IgD-negative memory B cell (primary cell): Measurements from ENCODE around the gene PTPN22. TPM values are rescaled to one million over a fixed set of nuclear protein-coding genes. Genes with fewer than 3 reads are reported as not detected.

ENCODE experiments used
- H3K27ac Mint-ChIP-seq, 3 donors: one replicate each; pipeline ENCODE4 v1.8.0; 2020 to 2022; ENCODE audit warnings: mild to moderate bottlenecking in 3 of 3, mixed read lengths in 3 of 3, moderate library complexity in 1 of 3
- H3K27me3 Mint-ChIP-seq: one replicate; pipeline ENCODE4 v1.8.0; 2021; ENCODE audit warnings: mixed read lengths
- H3K36me3 Mint-ChIP-seq: one replicate; pipeline ENCODE4 v1.8.0; 2020; ENCODE audit warnings: mild to moderate bottlenecking, mixed read lengths
- H3K4me1 Mint-ChIP-seq, 3 donors: one replicate each; pipeline ENCODE4 v1.8.0; 2020 to 2022; ENCODE audit warnings: mixed read lengths in 3 of 3, mild to moderate bottlenecking in 1 of 3
- H3K4me3 Mint-ChIP-seq, 4 donors: one replicate each; pipeline ENCODE4 v1.8.0; 2020 to 2022; ENCODE audit warnings: mild to moderate bottlenecking in 4 of 4, mixed read lengths in 4 of 4, moderate library complexity in 3 of 4
- H3K9me3 Mint-ChIP-seq, 3 donors: one replicate each; pipeline ENCODE4 v1.8.0; 2020 to 2021; ENCODE audit warnings: mixed read lengths in 3 of 3, mild to moderate bottlenecking in 1 of 3
- polyA plus RNA-seq: library from polyadenylated mRNA; unstranded; fragments of 300-500 nt; fragmentation: Illumina TruSeq; gene quantifications from one replicate; pipeline ENCODE4 v1.2.3, GENCODE V29; 2021

Gene PTPN22
- polyA plus RNA-seq, 1 donor from 2014 or later: 41.1 TPM

- peaks cover 4% of the 10 kb centered on the region for H3K36me3 Mint-ChIP-seq
- H3K9me3 Mint-ChIP-seq: peaks cover 0 to 1% (median 0%) of the 10 kb centered on the region in 3 donors
- peak overlapping the region; percentile 52 to 96 (median 88) for H3K4me3 Mint-ChIP-seq
- no peak overlapping the region for H3K27ac Mint-ChIP-seq
- peaks cover 24 to 32% (median 30%) of the 10 kb centered on the region in 3 donors for H3K4me1 Mint-ChIP-seq
- no peaks in the 10 kb centered on the region for H3K27me3 Mint-ChIP-seq
These were observed 61.6 kb downstream of the PTPN22 start for GRCh38 chr1:113809670-113810602.

GRCh38 chr1:113808450-113809195 lies 62.9 kb downstream of the PTPN22 start:
- H3K27ac Mint-ChIP-seq: no peak overlapping the region
- peaks cover 29 to 38% (median 34%) of the 10 kb centered on the region in 3 donors for H3K4me1 Mint-ChIP-seq
- peaks cover 0 to 1% (median 0%) of the 10 kb centered on the region in 3 donors for H3K9me3 Mint-ChIP-seq
- peak overlapping the region in 3 of 4 donors; percentile 11 to 44 (median 38) for H3K4me3 Mint-ChIP-seq
- no peaks in the 10 kb centered on the region for H3K27me3 Mint-ChIP-seq
- H3K36me3 Mint-ChIP-seq: peaks cover 4% of the 10 kb centered on the region

GRCh38 chr1:113805639-113806038 lies 65.9 kb downstream of the PTPN22 start:
- no peaks in the 10 kb centered on the region for H3K27me3 Mint-ChIP-seq
- peaks cover 9% of the 10 kb centered on the region for H3K36me3 Mint-ChIP-seq
- H3K4me3 Mint-ChIP-seq: peak overlapping the region in 2 of 4 donors; percentile 5 to 43
- no peaks in the 10 kb centered on the region for H3K9me3 Mint-ChIP-seq
- peaks cover 41 to 48% (median 46%) of the 10 kb centered on the region in 3 donors for H3K4me1 Mint-ChIP-seq
- no peak overlapping the region for H3K27ac Mint-ChIP-seq

GRCh38 chr1:113805256-113805531 lies 66.3 kb downstream of the PTPN22 start:
- H3K27me3 Mint-ChIP-seq: no peaks in the 10 kb centered on the region
- no peak overlapping the region for H3K27ac Mint-ChIP-seq
- peaks cover 44 to 47% (median 45%) of the 10 kb centered on the region in 3 donors for H3K4me1 Mint-ChIP-seq
- no peaks in the 10 kb centered on the region for H3K9me3 Mint-ChIP-seq
- peaks cover 9% of the 10 kb centered on the region for H3K36me3 Mint-ChIP-seq
- H3K4me3 Mint-ChIP-seq: no peak overlapping the region

- no peaks in the 10 kb centered on the region for H3K27me3 Mint-ChIP-seq
- H3K27ac Mint-ChIP-seq: no peak overlapping the region
- peaks cover 9% of the 10 kb centered on the region for H3K36me3 Mint-ChIP-seq
- peaks cover 40 to 43% (median 43%) of the 10 kb centered on the region in 3 donors for H3K4me1 Mint-ChIP-seq
- no peaks in the 10 kb centered on the region for H3K9me3 Mint-ChIP-seq
- H3K4me3 Mint-ChIP-seq: no peak overlapping the region
These were observed 66.9 kb downstream of the PTPN22 start for GRCh38 chr1:113804421-113805255.

- Mint-ChIP-seq H3K4me3 (peak overlapping the region in 2 of 4 donors; percentile 15 to 28), H3K9me3 (no peaks in the 10 kb centered on the region), H3K4me1 (peaks cover 38 to 43% (median 38%) of the 10 kb centered on the region in 3 donors), H3K27me3 (no peaks in the 10 kb centered on the region), H3K36me3 (peaks cover 9% of the 10 kb centered on the region), H3K27ac (no peak overlapping the region)
These were observed 69.0 kb downstream of the PTPN22 start for GRCh38 chr1:113802367-113803007.

- Mint-ChIP-seq H3K4me3 (no peak overlapping the region), H3K27me3 (no peaks in the 10 kb centered on the region), H3K9me3 (no peaks in the 10 kb centered on the region), H3K36me3 (peaks cover 6% of the 10 kb centered on the region), H3K27ac (no peak overlapping the region), H3K4me1 (peaks cover 34 to 36% (median 34%) of the 10 kb centered on the region in 3 donors)
These were observed 71.0 kb downstream of the PTPN22 start for GRCh38 chr1:113800487-113800886.

GRCh38 chr1:113797472-113797871 lies 74.0 kb downstream of the PTPN22 start:
- no peaks in the 10 kb centered on the region for H3K36me3 Mint-ChIP-seq
- no peaks in the 10 kb centered on the region for H3K9me3 Mint-ChIP-seq
- no peaks in the 10 kb centered on the region for H3K27me3 Mint-ChIP-seq
- no peak overlapping the region for H3K27ac Mint-ChIP-seq
- H3K4me1 Mint-ChIP-seq: peaks cover 24 to 32% (median 29%) of the 10 kb centered on the region in 3 donors
- no peak overlapping the region for H3K4me3 Mint-ChIP-seq

- Mint-ChIP-seq H3K9me3 (no peaks in the 10 kb centered on the region), H3K27me3 (no peaks in the 10 kb centered on the region), H3K4me1 (peaks cover 20 to 35% (median 31%) of the 10 kb centered on the region in 3 donors), H3K27ac (no peak overlapping the region), H3K4me3 (no peak overlapping the region), H3K36me3 (no peaks in the 10 kb centered on the region)
These were observed 77.4 kb downstream of the PTPN22 start for GRCh38 chr1:113793878-113794834.

GRCh38 chr1:113792986-113793385 lies 78.5 kb downstream of the PTPN22 start:
- H3K36me3 Mint-ChIP-seq: no peaks in the 10 kb centered on the region
- H3K4me3 Mint-ChIP-seq: no peak overlapping the region
- no peaks in the 10 kb centered on the region for H3K27me3 Mint-ChIP-seq
- peaks cover 18 to 32% (median 32%) of the 10 kb centered on the region in 3 donors for H3K4me1 Mint-ChIP-seq
- H3K27ac Mint-ChIP-seq: no peak overlapping the region
- H3K9me3 Mint-ChIP-seq: no peaks in the 10 kb centered on the region

GRCh38 chr1:113792471-113792870 lies 79.0 kb downstream of the PTPN22 start:
- Mint-ChIP-seq H3K4me3 (peak overlapping the region in 1 of 4 donors; percentile 44), H3K27me3 (no peaks in the 10 kb centered on the region), H3K9me3 (no peaks in the 10 kb centered on the region), H3K36me3 (no peaks in the 10 kb centered on the region), H3K4me1 (peaks cover 19 to 32% (median 32%) of the 10 kb centered on the region in 3 donors), H3K27ac (no peak overlapping the region)

GRCh38 chr1:113788802-113789201 lies 82.7 kb downstream of the PTPN22 start:
- no peaks in the 10 kb centered on the region for H3K27me3 Mint-ChIP-seq
- no peak overlapping the region for H3K4me3 Mint-ChIP-seq
- no peaks in the 10 kb centered on the region for H3K9me3 Mint-ChIP-seq
- H3K36me3 Mint-ChIP-seq: no peaks in the 10 kb centered on the region
- H3K27ac Mint-ChIP-seq: peak overlapping the region in 1 of 3 donors; percentile 17
- peaks cover 16 to 39% (median 33%) of the 10 kb centered on the region in 3 donors for H3K4me1 Mint-ChIP-seq

GRCh38 chr1:113787663-113788062 lies 83.8 kb downstream of the PTPN22 start:
- H3K36me3 Mint-ChIP-seq: no peaks in the 10 kb centered on the region
- H3K4me3 Mint-ChIP-seq: no peak overlapping the region
- no peaks in the 10 kb centered on the region for H3K9me3 Mint-ChIP-seq
- no peak overlapping the region for H3K27ac Mint-ChIP-seq
- H3K4me1 Mint-ChIP-seq: peaks cover 26 to 42% (median 35%) of the 10 kb centered on the region in 3 donors
- no peaks in the 10 kb centered on the region for H3K27me3 Mint-ChIP-seq
